ENCODE results near the gene ZNF778.
"Not testable (repeated sequence)": the region's sequence is repeated elsewhere in the genome, so short reads cannot be mapped to it uniquely, and the experiment has no call there.

Gene ZNF778

GRCh38 chr16:89183975-89184676 is 33.4 kb upstream of the ZNF778 start:
- Histone ChIP-seq H3K4me3 (replicated peaks; ENCODE audit: insufficient read depth, low read length) (no peak overlapping the region), H3K27ac (replicated peaks) (no peak overlapping the region), H3K27me3 (ENCODE audit: insufficient read depth, poor library complexity, severe bottlenecking) (no peaks in the 10 kb centered on the region)
- no peak for TF ChIP-seq SPI1 (IDR thresholded peaks at IDR 0.05; ENCODE audit: borderline replicate concordance, low read depth)
- no peak for TF ChIP-seq POLR2AphosphoS5 (IDR thresholded peaks at IDR 0.05; ENCODE audit: low read depth)
- TF ChIP-seq CTCF (IDR thresholded peaks at IDR 0.05; ENCODE audit: insufficient read depth, low read length): no peak
- no peak for TF ChIP-seq REST (IDR thresholded peaks at IDR 0.05; ENCODE audit: insufficient replicate concordance, low read depth)
- TF ChIP-seq GABPA (IDR thresholded peaks at IDR 0.05; ENCODE audit: low read depth): no peak
- no peak for DNase-seq (ENCODE audit: low read depth in 1 of 2, low spot score in 1 of 2)

DNA sequence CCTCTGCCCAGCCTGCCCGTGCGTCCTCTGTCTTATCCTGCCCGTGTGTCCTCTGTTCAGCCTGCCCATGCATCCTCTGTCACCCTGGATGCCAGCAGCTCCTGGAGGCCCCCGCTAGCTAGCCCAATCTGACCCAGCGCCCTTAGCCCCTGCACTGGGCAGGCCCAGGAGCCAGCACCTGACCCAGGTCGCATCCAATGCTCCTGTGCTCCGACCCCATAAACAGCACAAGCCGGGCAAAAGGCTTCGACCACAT is 32.9 kb upstream of the ZNF778 start:
- TF ChIP-seq REST (IDR thresholded peaks at IDR 0.05; ENCODE audit: insufficient replicate concordance, low read depth) (no peak), GABPA (IDR thresholded peaks at IDR 0.05; ENCODE audit: low read depth) (no peak), POLR2AphosphoS5 (IDR thresholded peaks at IDR 0.05; ENCODE audit: low read depth) (no peak), CTCF (IDR thresholded peaks at IDR 0.05; ENCODE audit: insufficient read depth, low read length) (no peak), SPI1 (IDR thresholded peaks at IDR 0.05; ENCODE audit: borderline replicate concordance, low read depth) (no peak)

GRCh38 chr16:89184933-89185794 is 32.3 kb upstream of the ZNF778 start:
- Histone ChIP-seq H3K27me3 (ENCODE audit: insufficient read depth, poor library complexity, severe bottlenecking) (no peaks in the 10 kb centered on the region), H3K27ac (replicated peaks) (no peak overlapping the region), H3K4me3 (replicated peaks; ENCODE audit: insufficient read depth, low read length) (no peak overlapping the region)
- TF ChIP-seq CTCF (IDR thresholded peaks at IDR 0.05; ENCODE audit: insufficient read depth, low read length) (no peak), REST (IDR thresholded peaks at IDR 0.05; ENCODE audit: insufficient replicate concordance, low read depth) (no peak), SPI1 (IDR thresholded peaks at IDR 0.05; ENCODE audit: borderline replicate concordance, low read depth) (no peak), GABPA (IDR thresholded peaks at IDR 0.05; ENCODE audit: low read depth) (no peak), POLR2AphosphoS5 (IDR thresholded peaks at IDR 0.05; ENCODE audit: low read depth) (no peak)
- no peak for DNase-seq (ENCODE audit: low read depth in 1 of 2, low spot score in 1 of 2)

More for the DNA sequence above, 32.9 kb upstream of the ZNF778 start:
- Histone ChIP-seq H3K4me3 (replicated peaks; ENCODE audit: insufficient read depth, low read length) (no peak overlapping the region), H3K27ac (replicated peaks) (no peak overlapping the region), H3K27me3 (ENCODE audit: insufficient read depth, poor library complexity, severe bottlenecking) (no peaks in the 10 kb centered on the region)
- no peak for DNase-seq (ENCODE audit: low read depth in 1 of 2, low spot score in 1 of 2)

DNA sequence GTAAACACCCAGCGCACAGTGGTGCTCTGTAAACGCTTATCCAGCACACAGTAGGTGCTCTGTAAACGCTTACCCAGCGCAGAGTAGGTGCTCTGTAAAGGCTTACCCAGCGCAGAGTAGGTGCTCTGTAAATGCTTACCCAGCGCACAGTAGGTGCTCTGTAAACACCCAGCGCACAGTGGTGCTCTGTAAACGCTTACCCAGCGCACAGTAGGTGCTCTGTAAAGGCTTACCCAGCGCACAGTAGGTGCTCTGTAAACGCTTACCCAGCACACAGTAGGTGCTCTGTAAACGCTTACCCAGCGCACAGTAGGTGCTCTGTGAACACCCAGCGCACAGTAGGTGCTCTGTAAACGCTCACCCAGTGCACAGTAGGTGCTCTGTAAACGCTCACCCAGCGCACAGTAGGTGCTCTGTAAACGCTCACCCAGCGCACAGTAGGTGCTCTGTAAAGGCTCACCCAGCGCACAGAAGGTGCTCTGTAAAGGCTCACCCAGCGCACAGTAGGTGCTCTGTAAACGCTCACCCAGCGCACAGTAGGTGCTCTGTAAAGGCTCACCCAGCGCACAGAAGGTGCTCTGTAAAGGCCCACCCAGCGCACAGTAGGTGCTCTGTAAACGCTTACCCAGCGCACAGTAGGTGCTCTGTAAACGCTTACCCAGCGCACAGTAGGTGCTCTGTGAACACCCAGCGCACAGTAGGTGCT is 31.5 kb upstream of the ZNF778 start:
- not testable (repeated sequence) for H3K4me3 ChIP-seq (replicated peaks; ENCODE audit: insufficient read depth, low read length); H3K27ac ChIP-seq (replicated peaks); DNase-seq (ENCODE audit: low read depth in 1 of 2, low spot score in 1 of 2); H3K27me3 ChIP-seq (ENCODE audit: insufficient read depth, poor library complexity, severe bottlenecking)

DNA sequence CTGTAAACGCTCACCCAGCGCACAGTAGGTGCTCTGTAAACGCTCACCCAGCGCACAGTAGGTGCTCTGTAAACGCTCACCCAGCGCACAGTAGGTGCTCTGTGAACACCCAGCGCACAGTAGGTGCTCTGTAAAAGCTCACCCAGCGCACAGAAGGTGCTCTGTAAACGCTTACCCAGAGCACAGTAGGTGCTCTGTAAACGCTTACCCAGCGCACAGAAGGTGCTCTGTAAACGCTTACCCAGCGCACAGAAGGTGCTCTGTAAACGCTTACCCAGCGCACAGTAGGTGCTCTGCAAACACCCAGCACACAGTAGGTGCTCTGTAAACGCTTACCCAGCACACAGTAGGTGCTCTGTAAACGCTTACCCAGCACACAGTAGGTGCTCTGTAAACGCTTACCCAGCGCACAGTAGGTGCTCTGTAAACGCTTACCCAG is 30.9 kb upstream of the ZNF778 start:
- not testable (repeated sequence) for DNase-seq (ENCODE audit: low read depth in 1 of 2, low spot score in 1 of 2); H3K27me3 ChIP-seq (ENCODE audit: insufficient read depth, poor library complexity, severe bottlenecking); H3K4me3 ChIP-seq (replicated peaks; ENCODE audit: insufficient read depth, low read length); H3K27ac ChIP-seq (replicated peaks)

All from HL-60 (cell line).